Inferior parietal cortex (tissue), 1 donor: ENCODE results near the gene BBS7.

Source experiments
- DNase-seq: peaks from one replicate; pipeline ENCODE4 v3.0.0-alpha.2; 2016; ENCODE audit errors: extremely low spot score

BBS7 gene

DNA sequence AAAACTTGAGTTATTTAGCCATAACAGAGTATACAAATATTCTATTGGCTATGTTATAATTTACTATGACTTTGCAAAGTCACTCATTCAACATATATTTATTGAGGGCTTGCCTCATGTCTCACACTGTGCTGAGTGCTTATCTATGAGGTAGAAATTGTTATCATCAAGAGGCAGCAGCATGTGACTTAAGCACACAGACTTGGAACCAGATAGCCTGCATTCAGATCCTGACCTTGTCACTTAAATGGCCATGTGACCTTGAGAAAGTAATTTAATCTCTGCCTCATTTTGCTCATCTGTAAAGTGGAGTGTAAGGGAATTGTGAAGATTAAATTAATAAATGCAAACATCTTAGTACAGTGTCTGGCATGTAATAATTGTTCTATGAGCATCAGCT lies 79.3 kb downstream of the BBS7 start:
- DNase-seq = no peak

DNA sequence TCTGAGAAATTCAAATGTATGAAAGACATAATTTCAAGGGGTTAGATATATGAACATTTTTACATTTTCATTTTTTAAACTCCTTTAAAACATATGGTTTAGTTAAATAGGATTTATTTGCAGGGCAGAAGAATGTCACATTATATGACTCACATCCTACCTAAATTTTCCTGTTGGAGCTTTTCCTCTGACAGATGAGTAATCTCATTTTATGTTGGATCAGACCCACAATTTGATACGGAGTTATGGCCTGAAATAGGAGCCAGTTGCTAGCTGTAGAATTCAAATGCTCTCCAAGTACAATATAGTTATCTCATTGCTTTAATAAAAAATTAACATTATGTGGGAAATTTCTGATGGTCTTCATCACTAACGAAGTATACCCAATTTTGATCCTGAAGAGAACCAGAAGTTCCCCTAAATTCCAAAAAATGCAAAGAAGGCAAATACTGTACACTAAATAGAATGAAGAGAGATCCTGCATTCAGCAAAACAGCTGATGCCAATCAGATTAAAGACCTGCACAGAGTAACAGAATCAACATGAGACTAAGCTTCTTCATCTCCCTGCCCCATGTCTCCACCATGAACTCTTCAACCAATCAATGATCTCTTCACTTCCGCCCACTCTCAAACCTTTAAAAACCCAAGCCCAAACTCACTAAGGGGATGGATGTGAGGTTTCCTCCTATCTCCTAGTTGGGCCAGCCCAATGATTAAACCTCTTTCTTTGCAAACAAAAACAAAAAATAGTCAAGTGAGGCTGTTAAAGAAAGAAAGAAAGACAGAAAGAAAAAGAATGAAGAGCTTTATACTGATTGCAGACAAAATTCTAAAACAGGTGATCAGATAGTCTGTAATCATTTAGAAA lies 80.1 kb downstream of the BBS7 start:
- no peak for DNase-seq

DNA sequence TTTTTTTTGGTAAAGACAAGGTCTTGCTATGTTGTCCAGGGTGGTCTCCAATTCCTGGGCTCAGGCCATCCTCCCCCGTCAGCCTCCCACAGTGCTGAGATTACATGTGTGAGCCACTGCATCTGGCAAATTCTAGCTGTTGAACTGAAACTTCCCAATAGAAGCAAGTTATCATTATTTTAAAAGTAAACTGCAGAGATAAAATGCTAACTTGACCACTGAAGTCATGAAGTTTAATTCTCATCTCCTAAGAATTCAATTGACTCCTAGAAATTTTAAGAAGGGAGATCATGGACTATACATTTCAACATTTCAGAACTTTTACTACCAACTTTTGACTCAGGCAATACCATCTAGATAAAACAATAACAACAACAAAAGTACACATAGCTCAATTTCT lies 80.8 kb downstream of the BBS7 start:
- DNase-seq = no peak

DNA sequence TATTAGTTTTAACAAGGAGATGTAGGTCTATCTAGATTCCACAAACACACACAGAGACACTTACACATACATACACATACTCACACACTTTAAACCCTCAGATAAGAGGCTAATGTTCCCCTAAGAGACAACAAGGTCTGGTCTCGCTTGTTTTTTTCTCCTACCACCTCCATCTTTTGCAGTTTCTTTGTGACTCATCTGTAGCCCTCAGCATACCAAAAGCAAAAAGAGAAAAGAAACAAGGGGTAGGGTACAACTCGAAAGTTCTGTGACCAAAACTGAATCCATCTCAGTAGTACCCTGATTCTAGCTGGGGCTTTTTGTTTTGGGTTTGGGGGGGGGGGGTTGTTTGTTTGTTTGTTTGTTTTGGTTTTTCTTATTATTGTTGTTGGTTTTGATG lies 81.4 kb downstream of the BBS7 start:
- no peak for DNase-seq

DNA sequence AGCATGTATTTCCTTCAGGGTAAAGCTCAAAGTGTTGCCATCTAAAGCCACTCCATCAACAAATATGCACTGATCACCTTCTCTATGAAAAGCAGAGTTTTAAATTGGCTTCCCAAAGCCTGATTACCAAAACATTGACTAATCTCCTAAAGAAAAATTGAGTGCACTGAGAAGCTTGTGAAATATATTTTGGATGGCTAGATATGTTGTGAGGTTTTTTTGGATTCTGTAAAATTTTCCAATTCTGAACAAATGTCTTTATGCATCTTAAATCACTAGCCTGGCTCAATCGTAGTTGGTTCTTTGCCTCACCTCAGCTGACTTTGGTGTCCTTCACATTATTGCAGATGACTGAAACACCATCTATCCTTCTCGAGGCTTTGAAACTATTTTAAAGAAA lies 84.1 kb downstream of the BBS7 start:
- DNase-seq = no peak

DNA sequence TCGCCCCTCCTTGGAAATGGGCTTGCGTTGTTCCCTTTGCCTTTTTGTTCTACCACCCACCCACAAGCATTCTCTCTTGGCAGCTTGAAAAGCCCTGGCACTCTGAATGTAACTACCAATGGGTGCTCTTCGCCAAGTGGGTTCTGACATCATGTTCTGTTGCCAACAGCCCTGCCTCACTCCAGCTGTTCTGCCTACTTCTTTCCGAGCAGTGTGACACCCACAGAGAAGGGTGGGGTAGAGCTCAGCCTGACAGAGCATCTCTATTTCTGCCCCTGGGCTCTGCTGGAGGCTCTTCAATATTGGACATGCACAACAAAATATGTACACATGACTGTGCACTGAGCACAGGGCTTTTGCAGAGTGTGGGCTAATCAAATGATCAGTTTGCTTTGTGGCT lies 84.8 kb downstream of the BBS7 start:
- peak; percentile 59 for DNase-seq

DNA sequence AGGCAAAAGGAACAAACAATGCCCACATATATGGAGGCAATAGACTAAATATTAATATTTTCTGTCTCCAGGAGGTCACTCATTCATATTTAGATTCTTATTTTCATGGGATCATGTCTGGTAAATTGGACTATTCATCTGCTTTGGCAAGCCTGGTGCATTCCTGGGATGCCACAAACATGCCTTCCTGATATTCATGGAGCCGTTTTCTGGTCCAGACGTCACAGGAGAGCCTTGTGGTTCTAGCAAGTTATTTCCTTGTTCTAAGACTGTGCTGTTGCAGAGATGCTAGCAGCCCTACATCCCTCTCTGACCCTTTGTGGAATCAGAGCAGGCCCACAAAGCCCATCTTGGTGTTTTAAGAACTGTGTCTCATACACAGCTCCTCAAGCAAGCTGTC lies 85.3 kb downstream of the BBS7 start:
- no peak for DNase-seq

DNA sequence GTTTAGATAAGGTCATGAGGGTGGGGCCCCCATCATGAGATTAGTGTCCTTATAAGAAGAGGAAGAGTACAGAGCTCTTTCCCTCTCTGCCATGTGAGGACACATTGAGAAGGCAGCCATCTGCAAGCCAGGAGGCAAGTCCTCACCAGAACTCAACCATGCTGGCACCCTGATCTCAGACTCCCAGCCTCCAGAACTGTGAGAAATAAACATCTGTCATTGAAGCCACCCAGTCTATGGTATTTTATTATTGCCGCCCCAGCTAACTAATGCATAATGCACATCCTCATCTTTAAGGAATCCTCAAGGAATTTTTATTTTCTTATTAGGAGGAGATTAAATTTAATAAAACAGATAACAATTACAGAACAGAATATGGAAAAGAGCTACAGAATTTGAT lies 85.9 kb downstream of the BBS7 start:
- DNase-seq = no peak

DNA sequence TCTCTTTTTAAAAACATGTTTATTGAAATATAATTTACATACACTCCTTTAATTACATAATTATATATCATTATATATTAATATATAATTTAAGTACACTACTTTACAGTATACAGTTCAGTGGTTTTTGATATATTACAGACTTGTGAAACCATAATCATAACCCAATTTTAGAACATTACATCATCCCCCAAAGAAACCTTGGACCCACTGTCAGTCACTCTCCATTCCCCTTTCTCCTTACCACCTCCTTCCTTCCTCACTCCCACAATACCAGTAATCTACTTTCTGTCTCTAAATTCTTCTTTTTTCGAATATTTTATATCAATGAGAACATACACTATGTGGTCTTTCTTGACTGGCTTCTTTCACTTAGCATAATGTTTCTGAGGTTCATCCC lies 87.1 kb downstream of the BBS7 start:
- no peak for DNase-seq

DNA sequence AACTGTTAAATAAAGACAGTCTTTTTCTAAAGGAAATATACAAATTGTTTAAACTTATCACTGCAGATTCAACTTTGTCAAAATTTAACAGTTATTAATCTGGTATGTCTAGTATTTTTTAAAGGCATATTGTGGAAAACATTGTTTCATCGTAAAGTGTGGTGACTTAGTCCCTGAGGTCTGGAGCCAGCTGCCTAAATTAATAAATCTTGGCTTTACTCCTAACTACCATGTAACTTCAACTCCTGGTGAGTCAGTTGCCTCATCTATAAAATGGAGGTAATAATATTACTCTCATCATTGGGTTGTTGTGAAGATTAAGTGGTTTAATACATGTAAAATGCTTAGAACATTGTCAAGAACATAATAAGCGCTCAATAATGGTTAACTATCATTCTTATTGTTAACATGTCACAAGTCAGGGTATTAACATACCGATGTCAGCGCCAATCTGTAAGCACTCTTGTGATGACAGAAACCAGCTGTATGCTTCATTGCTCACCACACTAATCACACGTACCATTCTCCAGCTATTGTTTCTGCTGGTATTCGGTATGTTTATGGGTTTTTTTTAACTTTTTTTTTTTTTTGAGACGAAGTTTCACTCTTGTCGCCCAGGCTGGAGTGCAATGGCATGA lies 91.2 kb downstream of the BBS7 start:
- no peak for DNase-seq

DNA sequence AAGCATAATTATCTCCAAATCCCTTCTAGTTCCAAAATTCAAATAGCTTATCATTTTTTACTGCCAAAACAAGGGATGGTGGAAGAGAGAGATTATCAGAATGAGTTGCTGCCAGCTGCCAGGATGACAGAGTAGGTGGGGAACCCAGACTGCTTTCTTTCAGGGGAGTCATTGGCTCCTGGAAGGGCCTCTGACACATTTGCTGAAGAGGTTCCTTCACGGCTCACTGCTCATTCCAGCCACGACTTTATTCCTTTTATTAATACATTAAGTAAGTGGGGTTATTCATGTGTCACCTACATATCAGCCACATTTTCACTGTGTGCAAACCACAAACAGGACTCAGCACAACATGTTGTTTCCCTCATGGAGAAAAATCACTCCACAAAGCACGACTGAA lies 92.6 kb downstream of the BBS7 start:
- DNase-seq = no peak

DNA sequence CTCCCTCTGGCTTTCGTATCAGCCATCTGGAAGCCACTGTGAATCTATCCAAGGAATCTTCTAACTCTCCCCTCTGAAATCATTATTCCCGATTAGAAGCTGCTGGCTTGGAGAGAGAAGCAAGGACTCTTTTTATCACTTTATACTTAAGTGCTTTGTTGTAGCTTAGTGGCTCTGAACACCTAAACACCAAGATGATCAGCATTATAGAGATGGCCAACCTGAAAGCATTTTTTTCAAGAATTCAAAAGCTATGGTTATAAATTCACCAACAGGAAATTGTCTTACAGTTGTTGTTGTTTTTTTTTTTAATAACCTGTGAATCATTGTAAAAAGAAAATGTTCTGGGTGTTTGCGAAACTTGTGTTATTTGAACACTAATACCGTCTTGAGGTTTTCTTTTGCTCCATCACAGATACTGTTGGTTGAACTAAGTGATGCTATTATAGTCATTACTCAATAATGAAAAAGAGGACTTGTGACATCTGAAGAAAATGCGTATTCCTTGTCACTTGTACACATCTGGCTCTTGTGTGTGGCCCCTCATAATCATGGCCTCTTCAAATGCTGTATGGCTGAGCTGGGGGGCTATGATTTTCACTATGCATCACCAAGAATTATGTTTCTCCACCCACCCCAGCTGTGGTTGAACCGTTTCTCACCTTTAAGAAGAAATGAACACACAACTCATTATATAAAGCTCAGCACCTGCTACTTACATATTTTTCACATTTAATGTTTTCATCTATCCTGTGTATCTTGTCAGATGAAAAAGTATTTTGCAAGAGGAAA lies 93.5 kb downstream of the BBS7 start:
- no peak for DNase-seq
